ENCODE data around the gene PRSS57. TPM values are rescaled to one million over a fixed set of nuclear protein-coding genes. Genes with fewer than 3 reads are reported as not detected.

PRSS57 gene
- total RNA-seq, 1 experiment from 2014 or later: not detected

GRCh38 chr19:731000-731399 lies 35.7 kb upstream of the PRSS57 start:
- Histone ChIP-seq H3K27ac (ENCODE audit: low read length) (no peak overlapping the region), H3K4me1 (ENCODE audit: control insufficient read depth, insufficient read depth, low read length) (no peaks in the 10 kb centered on the region; the same call in 1 of the 2 replicates), H3K27me3 (ENCODE audit: control insufficient read depth, insufficient read depth, low read length) (no peaks in the 10 kb centered on the region), H3K36me3 (ENCODE audit: control insufficient read depth, insufficient read depth, low read length) (no peaks in the 10 kb centered on the region), H3K4me3 (ENCODE audit: low read depth in 2 of 2, low read length in 2 of 2) (no peak overlapping the region), H3K9me3 (ENCODE audit: control insufficient read depth, insufficient read depth, low read depth, low read length) (no peaks in the 10 kb centered on the region)
- no peak for ATAC-seq
- DNase-seq (ENCODE audit: low read depth, low spot score): no peak
- no TSS peak for BruUV-seq (replicated peaks)
- no peak for TF ChIP-seq SIN3A (IDR thresholded peaks at IDR 0.05; ENCODE audit: borderline replicate concordance, insufficient read depth, low read depth, low read length)
- no peak for TF ChIP-seq POLR2AphosphoS5 (IDR thresholded peaks at IDR 0.05; ENCODE audit: low read depth, low read length)
- TF ChIP-seq, protein P1, sequence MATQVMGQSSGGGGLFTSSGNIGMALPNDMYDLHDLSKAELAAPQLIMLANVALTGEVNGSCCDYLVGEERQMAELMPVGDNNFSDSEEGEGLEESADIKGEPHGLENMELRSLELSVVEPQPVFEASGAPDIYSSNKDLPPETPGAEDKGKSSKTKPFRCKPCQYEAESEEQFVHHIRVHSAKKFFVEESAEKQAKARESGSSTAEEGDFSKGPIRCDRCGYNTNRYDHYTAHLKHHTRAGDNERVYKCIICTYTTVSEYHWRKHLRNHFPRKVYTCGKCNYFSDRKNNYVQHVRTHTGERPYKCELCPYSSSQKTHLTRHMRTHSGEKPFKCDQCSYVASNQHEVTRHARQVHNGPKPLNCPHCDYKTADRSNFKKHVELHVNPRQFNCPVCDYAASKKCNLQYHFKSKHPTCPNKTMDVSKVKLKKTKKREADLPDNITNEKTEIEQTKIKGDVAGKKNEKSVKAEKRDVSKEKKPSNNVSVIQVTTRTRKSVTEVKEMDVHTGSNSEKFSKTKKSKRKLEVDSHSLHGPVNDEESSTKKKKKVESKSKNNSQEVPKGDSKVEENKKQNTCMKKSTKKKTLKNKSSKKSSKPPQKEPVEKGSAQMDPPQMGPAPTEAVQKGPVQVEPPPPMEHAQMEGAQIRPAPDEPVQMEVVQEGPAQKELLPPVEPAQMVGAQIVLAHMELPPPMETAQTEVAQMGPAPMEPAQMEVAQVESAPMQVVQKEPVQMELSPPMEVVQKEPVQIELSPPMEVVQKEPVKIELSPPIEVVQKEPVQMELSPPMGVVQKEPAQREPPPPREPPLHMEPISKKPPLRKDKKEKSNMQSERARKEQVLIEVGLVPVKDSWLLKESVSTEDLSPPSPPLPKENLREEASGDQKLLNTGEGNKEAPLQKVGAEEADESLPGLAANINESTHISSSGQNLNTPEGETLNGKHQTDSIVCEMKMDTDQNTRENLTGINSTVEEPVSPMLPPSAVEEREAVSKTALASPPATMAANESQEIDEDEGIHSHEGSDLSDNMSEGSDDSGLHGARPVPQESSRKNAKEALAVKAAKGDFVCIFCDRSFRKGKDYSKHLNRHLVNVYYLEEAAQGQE (IDR thresholded peaks at IDR 0.05; ENCODE audit: insufficient read depth in 1 of 2, low read depth in 2 of 2, low read length in 1 of 2): no peak
- TF ChIP-seq, protein P2, sequence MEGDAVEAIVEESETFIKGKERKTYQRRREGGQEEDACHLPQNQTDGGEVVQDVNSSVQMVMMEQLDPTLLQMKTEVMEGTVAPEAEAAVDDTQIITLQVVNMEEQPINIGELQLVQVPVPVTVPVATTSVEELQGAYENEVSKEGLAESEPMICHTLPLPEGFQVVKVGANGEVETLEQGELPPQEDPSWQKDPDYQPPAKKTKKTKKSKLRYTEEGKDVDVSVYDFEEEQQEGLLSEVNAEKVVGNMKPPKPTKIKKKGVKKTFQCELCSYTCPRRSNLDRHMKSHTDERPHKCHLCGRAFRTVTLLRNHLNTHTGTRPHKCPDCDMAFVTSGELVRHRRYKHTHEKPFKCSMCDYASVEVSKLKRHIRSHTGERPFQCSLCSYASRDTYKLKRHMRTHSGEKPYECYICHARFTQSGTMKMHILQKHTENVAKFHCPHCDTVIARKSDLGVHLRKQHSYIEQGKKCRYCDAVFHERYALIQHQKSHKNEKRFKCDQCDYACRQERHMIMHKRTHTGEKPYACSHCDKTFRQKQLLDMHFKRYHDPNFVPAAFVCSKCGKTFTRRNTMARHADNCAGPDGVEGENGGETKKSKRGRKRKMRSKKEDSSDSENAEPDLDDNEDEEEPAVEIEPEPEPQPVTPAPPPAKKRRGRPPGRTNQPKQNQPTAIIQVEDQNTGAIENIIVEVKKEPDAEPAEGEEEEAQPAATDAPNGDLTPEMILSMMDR (IDR thresholded peaks at IDR 0.05): no peak
- TF ChIP-seq TCF7L2 (IDR thresholded peaks at IDR 0.05; ENCODE audit: low read depth, low read length): no peak
- intact Hi-C loops (cut with micrococcal nuclease; ENCODE audit: unreplicated experiment): loop anchor here (5.0 kb wide), 1 partner anchor 59 kb away; no protein-coding TSS in a partner anchor
- POLR2A ChIA-PET: no interaction called here
- in situ Hi-C loops (cut with HindIII; ENCODE audit: low pct_unique_long_range_greater_than_20kb, low sequenced_read_pairs): no loop called here
- CTCF ChIA-PET: interaction anchor here (0.6 kb wide), 2 partner anchors 58 to 109 kb away, joined by 3 read pairs; no protein-coding TSS in a partner anchor

GRCh38 chr19:729965-730668 lies 34.9 kb upstream of the PRSS57 start:
- ChIA-PET CTCF (interaction anchor here (0.6 kb wide), 1 partner anchor 110 kb away, joined by 3 read pairs; no protein-coding TSS in a partner anchor), POLR2A (no interaction called here)
- in situ Hi-C loops (cut with HindIII; ENCODE audit: low pct_unique_long_range_greater_than_20kb, low sequenced_read_pairs): no loop called here

More at GRCh38 chr19:729965-730668, 34.9 kb upstream of the PRSS57 start:
- intact Hi-C loops (cut with micrococcal nuclease; ENCODE audit: unreplicated experiment): loop anchor here (5.0 kb wide), 1 partner anchor 58 kb away; no protein-coding TSS in a partner anchor
- ATAC-seq: peak; percentile 31
- BruUV-seq (replicated peaks): no TSS peak
- Histone ChIP-seq H3K27me3 (ENCODE audit: control insufficient read depth, insufficient read depth, low read length) (no peaks in the 10 kb centered on the region), H3K4me3 (ENCODE audit: low read depth in 2 of 2, low read length in 2 of 2) (no peak overlapping the region), H3K9me3 (ENCODE audit: control insufficient read depth, insufficient read depth, low read depth, low read length) (no peaks in the 10 kb centered on the region), H3K36me3 (ENCODE audit: control insufficient read depth, insufficient read depth, low read length) (no peaks in the 10 kb centered on the region), H3K4me1 (ENCODE audit: control insufficient read depth, insufficient read depth, low read length) (no peaks in the 10 kb centered on the region; the same call in 1 of the 2 replicates), H3K27ac (ENCODE audit: low read length) (no peak overlapping the region)
- TF ChIP-seq, protein P1 (IDR thresholded peaks at IDR 0.05; ENCODE audit: insufficient read depth in 1 of 2, low read depth in 2 of 2, low read length in 1 of 2): no peak
- no peak for TF ChIP-seq SIN3A (IDR thresholded peaks at IDR 0.05; ENCODE audit: borderline replicate concordance, insufficient read depth, low read depth, low read length)
- TF ChIP-seq, protein P2 (IDR thresholded peaks at IDR 0.05): no peak
- no peak for TF ChIP-seq POLR2AphosphoS5 (IDR thresholded peaks at IDR 0.05; ENCODE audit: low read depth, low read length)
- no peak for TF ChIP-seq TCF7L2 (IDR thresholded peaks at IDR 0.05; ENCODE audit: low read depth, low read length)
- no peak for DNase-seq (ENCODE audit: low read depth, low spot score)

All from Panc1 (cell line).